ENCODE results near the gene DMAC2L. TPM values are rescaled to one million over a fixed set of nuclear protein-coding genes. Genes with fewer than 3 reads are reported as not detected.

Gene DMAC2L
- total and polyA plus RNA-seq, 5 donors from 2014 or later: 12.6 to 26.8 (median 16.7) TPM

DNA sequence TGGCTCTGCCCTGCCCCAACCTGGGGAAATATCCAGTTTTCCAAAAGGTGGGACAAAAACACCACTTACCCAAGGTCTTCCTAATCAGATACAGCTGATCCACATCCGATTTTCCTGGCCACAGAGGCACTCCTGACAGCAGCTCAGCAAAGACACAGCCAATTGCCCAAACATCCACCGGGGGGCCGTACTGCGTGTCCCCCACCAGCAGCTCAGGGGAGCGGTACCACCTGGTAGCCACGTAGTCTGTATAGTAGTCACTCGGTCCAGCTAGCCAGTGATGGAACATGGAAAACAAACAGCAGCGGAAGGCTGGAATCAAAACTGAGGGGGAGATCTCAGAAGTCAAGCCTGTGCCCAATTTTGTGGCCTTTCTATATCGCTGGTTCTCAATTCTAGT lies 28.8 kb downstream of the DMAC2L start:
- Mint-ChIP-seq H3K36me3 (peaks cover 15% of the 10 kb centered on the region), H3K4me1 (peaks cover 0 to 21% (median 14%) of the 10 kb centered on the region in 4 donors), H3K4me3 (no peak overlapping the region), H3K27me3 (no peaks in the 10 kb centered on the region), H3K9me3 (no peaks in the 10 kb centered on the region), H3K27ac (peak overlapping the region in 2 of 3 donors; percentile 49 to 75)
- no peak for ATAC-seq (ENCODE audit: low read depth in 2 of 2)
- H3K27ac ChIP-seq (ENCODE audit: insufficient read depth, low read length, poor library complexity, severe bottlenecking): no peak overlapping the region
- no peaks in the 10 kb centered on the region for H3K27me3 ChIP-seq (ENCODE audit: control insufficient read depth, insufficient read depth, low read length)
- H3K4me3 ChIP-seq (ENCODE audit: low read depth, low read length): no peak overlapping the region
- no peak for DNase-seq
- peaks cover 5% of the 10 kb centered on the region for H3K4me1 ChIP-seq (ENCODE audit: control insufficient read depth, insufficient read depth, low read length, poor library complexity, severe bottlenecking)
- no peaks in the 10 kb centered on the region for H3K9me3 ChIP-seq (ENCODE audit: control insufficient read depth in 2 of 2, low read length in 2 of 2)
- H3K36me3 ChIP-seq (ENCODE audit: control insufficient read depth, insufficient read depth, low read length): peaks cover 11% of the 10 kb centered on the region

GRCh38 chr14:50342221-50343078 lies 30.3 kb downstream of the DMAC2L start:
- Mint-ChIP-seq H3K36me3 (peaks cover 17% of the 10 kb centered on the region), H3K27ac (peak overlapping the region in 1 of 3 donors; percentile 29), H3K9me3 (no peaks in the 10 kb centered on the region), H3K4me1 (peaks cover 0 to 14% (median 12%) of the 10 kb centered on the region in 4 donors), H3K27me3 (no peaks in the 10 kb centered on the region), H3K4me3 (no peak overlapping the region)
- no peaks in the 10 kb centered on the region for H3K4me1 ChIP-seq (ENCODE audit: control insufficient read depth, insufficient read depth, low read length, poor library complexity, severe bottlenecking)
- no peaks in the 10 kb centered on the region for H3K9me3 ChIP-seq (ENCODE audit: control insufficient read depth in 2 of 2, low read length in 2 of 2)
- peaks cover 11% of the 10 kb centered on the region for H3K36me3 ChIP-seq (ENCODE audit: control insufficient read depth, insufficient read depth, low read length)
- H3K27me3 ChIP-seq (ENCODE audit: control insufficient read depth, insufficient read depth, low read length): no peaks in the 10 kb centered on the region
- H3K4me3 ChIP-seq (ENCODE audit: low read depth, low read length): no peak overlapping the region
- ATAC-seq (ENCODE audit: low read depth in 2 of 2) (peak in 1 of 2 donors; percentile 52), DNase-seq (peak in 2 of 3 donors; percentile 10 to 52)
- no peak overlapping the region for H3K27ac ChIP-seq (ENCODE audit: insufficient read depth, low read length, poor library complexity, severe bottlenecking)

- Histone ChIP-seq H3K4me1 (ENCODE audit: control insufficient read depth, insufficient read depth, low read length, poor library complexity, severe bottlenecking) (no peaks in the 10 kb centered on the region), H3K9me3 (ENCODE audit: control insufficient read depth in 2 of 2, low read length in 2 of 2) (no peaks in the 10 kb centered on the region), H3K36me3 (ENCODE audit: control insufficient read depth, insufficient read depth, low read length) (peaks cover 11% of the 10 kb centered on the region), H3K4me3 (ENCODE audit: low read depth, low read length) (no peak overlapping the region), H3K27me3 (ENCODE audit: control insufficient read depth, insufficient read depth, low read length) (no peaks in the 10 kb centered on the region), H3K27ac (ENCODE audit: insufficient read depth, low read length, poor library complexity, severe bottlenecking) (no peak overlapping the region)
- no peaks in the 10 kb centered on the region for H3K27me3 Mint-ChIP-seq
- H3K4me3 Mint-ChIP-seq: no peak overlapping the region
- ATAC-seq (ENCODE audit: low read depth in 2 of 2): no peak
- H3K4me1 Mint-ChIP-seq: peaks cover 0 to 14% (median 13%) of the 10 kb centered on the region in 4 donors
- H3K27ac Mint-ChIP-seq: no peak overlapping the region
- peaks cover 17% of the 10 kb centered on the region for H3K36me3 Mint-ChIP-seq
- no peak for DNase-seq
- no peaks in the 10 kb centered on the region for H3K9me3 Mint-ChIP-seq
Measured at GRCh38 chr14:50343434-50343833, 31.3 kb downstream of the DMAC2L start.

GRCh38 chr14:50344116-50344775 lies 32.1 kb downstream of the DMAC2L start:
- Histone ChIP-seq H3K36me3 (ENCODE audit: control insufficient read depth, insufficient read depth, low read length) (peaks cover 5% of the 10 kb centered on the region), H3K4me1 (ENCODE audit: control insufficient read depth, insufficient read depth, low read length, poor library complexity, severe bottlenecking) (no peaks in the 10 kb centered on the region), H3K4me3 (ENCODE audit: low read depth, low read length) (no peak overlapping the region), H3K9me3 (ENCODE audit: control insufficient read depth in 2 of 2, low read length in 2 of 2) (no peaks in the 10 kb centered on the region), H3K27me3 (ENCODE audit: control insufficient read depth, insufficient read depth, low read length) (no peaks in the 10 kb centered on the region), H3K27ac (ENCODE audit: insufficient read depth, low read length, poor library complexity, severe bottlenecking) (no peak overlapping the region)
- peaks cover 0 to 19% (median 12%) of the 10 kb centered on the region in 4 donors for H3K4me1 Mint-ChIP-seq
- peaks cover 12% of the 10 kb centered on the region for H3K36me3 Mint-ChIP-seq
- no peaks in the 10 kb centered on the region for H3K9me3 Mint-ChIP-seq
- H3K27me3 Mint-ChIP-seq: no peaks in the 10 kb centered on the region
- DNase-seq (peak in 1 of 3 donors; percentile 56), ATAC-seq (ENCODE audit: low read depth in 2 of 2) (peak; percentile 79 to 84)
- H3K27ac Mint-ChIP-seq: peak overlapping the region in 1 of 3 donors; percentile 55
- no peak overlapping the region for H3K4me3 Mint-ChIP-seq

DNA sequence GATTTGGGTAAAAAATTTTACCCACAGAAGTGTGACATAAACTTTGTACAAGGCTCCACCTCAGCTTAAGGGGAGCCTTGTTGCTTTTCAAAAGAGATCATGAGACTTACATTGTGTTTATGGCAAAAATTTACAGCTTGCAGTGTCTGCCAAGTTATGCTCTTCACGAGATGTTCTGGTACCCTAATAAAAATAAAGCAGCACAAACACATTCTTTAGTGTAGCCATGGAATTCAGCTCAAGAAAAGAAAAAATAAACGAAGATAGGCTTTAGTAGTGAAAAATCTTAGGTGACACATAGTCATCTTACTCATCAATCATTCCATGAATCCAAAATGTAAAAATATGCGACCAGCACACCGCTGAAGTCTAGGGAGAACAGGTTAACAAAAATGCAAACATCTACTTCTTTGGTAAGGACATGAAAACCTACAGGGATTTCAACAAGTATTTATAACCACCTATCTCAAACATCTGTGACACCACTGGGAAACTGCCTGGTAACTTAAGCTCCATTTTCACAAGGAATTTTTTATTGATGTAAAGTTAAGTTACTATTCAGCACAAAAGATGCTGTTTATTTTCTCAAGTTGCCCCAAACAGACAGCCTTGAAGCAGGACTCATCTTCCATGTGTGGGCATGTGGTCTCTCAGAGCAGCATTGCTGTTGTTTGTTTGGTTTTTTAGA lies 32.9 kb downstream of the DMAC2L start:
- no peak for DNase-seq
- no peak overlapping the region for H3K4me3 Mint-ChIP-seq

DNA sequence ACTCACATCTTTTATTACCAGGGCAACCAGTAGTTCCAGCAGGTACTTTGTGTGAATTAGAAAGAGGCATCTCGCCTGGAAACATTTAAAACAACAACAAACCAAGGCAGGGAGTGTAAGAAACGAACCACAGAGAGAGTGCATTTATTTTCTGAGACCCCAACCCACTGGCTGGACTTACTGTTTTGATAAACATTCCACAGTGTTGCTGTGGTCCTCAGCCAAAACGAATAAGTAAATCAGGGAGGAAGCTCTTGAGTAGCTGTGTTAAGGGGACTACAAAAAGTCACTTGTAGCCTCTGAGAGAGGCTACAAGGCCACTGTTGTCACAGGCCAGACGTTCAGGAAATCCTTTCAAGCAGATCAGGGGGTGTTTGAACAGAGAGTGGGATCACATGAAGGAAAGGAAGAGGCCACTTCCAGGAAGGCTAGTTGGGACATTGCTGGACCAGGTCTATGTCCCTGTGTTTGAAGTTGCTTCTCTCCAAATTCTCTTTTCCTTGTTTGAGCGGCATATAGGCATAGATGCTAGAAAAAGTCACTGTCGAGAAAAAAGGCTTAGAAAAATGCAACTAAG lies 33.8 kb downstream of the DMAC2L start:
- H3K4me1 ChIP-seq (ENCODE audit: control insufficient read depth, insufficient read depth, low read length, poor library complexity, severe bottlenecking): no peaks in the 10 kb centered on the region
- DNase-seq (no peak), ATAC-seq (ENCODE audit: low read depth in 2 of 2) (no peak)
- H3K36me3 ChIP-seq (ENCODE audit: control insufficient read depth, insufficient read depth, low read length): peaks cover under 1% of the 10 kb centered on the region
- H3K27me3 Mint-ChIP-seq: no peaks in the 10 kb centered on the region
- H3K4me3 Mint-ChIP-seq: no peak overlapping the region
- peak overlapping the region in 1 of 3 donors; percentile 15 for H3K27ac Mint-ChIP-seq
- peaks cover 0 to 1% (median 0%) of the 10 kb centered on the region in 7 donors for H3K9me3 Mint-ChIP-seq
- no peaks in the 10 kb centered on the region for H3K27me3 ChIP-seq (ENCODE audit: control insufficient read depth, insufficient read depth, low read length)
- peaks cover 0 to 19% (median 12%) of the 10 kb centered on the region in 4 donors for H3K4me1 Mint-ChIP-seq
- H3K9me3 ChIP-seq (ENCODE audit: control insufficient read depth in 2 of 2, low read length in 2 of 2): no peaks in the 10 kb centered on the region
- H3K27ac ChIP-seq (ENCODE audit: insufficient read depth, low read length, poor library complexity, severe bottlenecking): no peak overlapping the region
- no peak overlapping the region for H3K4me3 ChIP-seq (ENCODE audit: low read depth, low read length)
- peaks cover 6% of the 10 kb centered on the region for H3K36me3 Mint-ChIP-seq

More for the DNA sequence above, 32.9 kb downstream of the DMAC2L start:
- H3K36me3 ChIP-seq (ENCODE audit: control insufficient read depth, insufficient read depth, low read length): peaks cover 5% of the 10 kb centered on the region
- Mint-ChIP-seq H3K27me3 (no peaks in the 10 kb centered on the region), H3K9me3 (peaks cover 0 to 1% (median 0%) of the 10 kb centered on the region in 7 donors), H3K4me1 (peaks cover 0 to 19% (median 12%) of the 10 kb centered on the region in 4 donors), H3K27ac (peak overlapping the region in 1 of 3 donors; percentile 85), H3K36me3 (peaks cover 8% of the 10 kb centered on the region)
- no peaks in the 10 kb centered on the region for H3K27me3 ChIP-seq (ENCODE audit: control insufficient read depth, insufficient read depth, low read length)
- no peak overlapping the region for H3K27ac ChIP-seq (ENCODE audit: insufficient read depth, low read length, poor library complexity, severe bottlenecking)
- H3K4me1 ChIP-seq (ENCODE audit: control insufficient read depth, insufficient read depth, low read length, poor library complexity, severe bottlenecking): no peaks in the 10 kb centered on the region
- ATAC-seq (ENCODE audit: low read depth in 2 of 2): no peak
- H3K9me3 ChIP-seq (ENCODE audit: control insufficient read depth in 2 of 2, low read length in 2 of 2): no peaks in the 10 kb centered on the region
- no peak overlapping the region for H3K4me3 ChIP-seq (ENCODE audit: low read depth, low read length)

DNA sequence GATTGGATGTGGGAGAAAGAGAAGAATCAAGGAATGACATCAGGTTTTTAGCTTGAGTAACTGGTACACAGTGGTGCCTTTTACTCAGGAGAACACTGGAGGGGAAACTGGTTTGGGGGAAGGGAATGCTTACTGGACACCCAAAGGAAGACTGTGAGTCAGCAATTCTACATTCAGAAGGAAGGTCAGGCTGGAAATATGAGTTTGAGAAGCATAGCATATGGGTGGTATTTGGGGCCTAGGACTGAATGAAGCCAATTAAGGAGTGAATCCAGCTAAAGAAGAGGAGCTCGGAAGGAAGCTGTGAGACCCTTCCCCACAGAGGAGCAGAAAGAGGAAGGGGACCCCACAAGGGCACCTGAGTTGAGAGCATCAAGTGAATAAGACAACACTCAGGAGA lies 35.4 kb downstream of the DMAC2L start:
- DNase-seq (no peak), ATAC-seq (ENCODE audit: low read depth in 2 of 2) (no peak)
- H3K27me3 Mint-ChIP-seq: no peaks in the 10 kb centered on the region
- H3K27me3 ChIP-seq (ENCODE audit: control insufficient read depth, insufficient read depth, low read length): no peaks in the 10 kb centered on the region
- H3K4me1 ChIP-seq (ENCODE audit: control insufficient read depth, insufficient read depth, low read length, poor library complexity, severe bottlenecking): no peaks in the 10 kb centered on the region
- no peaks in the 10 kb centered on the region for H3K36me3 ChIP-seq (ENCODE audit: control insufficient read depth, insufficient read depth, low read length)
- H3K27ac Mint-ChIP-seq: peak overlapping the region in 1 of 3 donors; percentile 58
- H3K9me3 ChIP-seq (ENCODE audit: control insufficient read depth in 2 of 2, low read length in 2 of 2): no peaks in the 10 kb centered on the region
- no peak overlapping the region for H3K27ac ChIP-seq (ENCODE audit: insufficient read depth, low read length, poor library complexity, severe bottlenecking)
- no peak overlapping the region for H3K4me3 Mint-ChIP-seq
- H3K36me3 Mint-ChIP-seq: peaks cover 6% of the 10 kb centered on the region
- no peak overlapping the region for H3K4me3 ChIP-seq (ENCODE audit: low read depth, low read length)
- H3K9me3 Mint-ChIP-seq: peaks cover 0 to 1% (median 0%) of the 10 kb centered on the region in 7 donors
- H3K4me1 Mint-ChIP-seq: peaks cover 0 to 19% (median 11%) of the 10 kb centered on the region in 4 donors
